HG03521 (cell line): ENCODE data around the gene ACOT12.
"Not testable (repeated sequence)": the region's sequence is repeated elsewhere in the genome, so short reads cannot be mapped to it uniquely, and the experiment has no call there.

Experiments used
- ATAC-seq: cut with Tn5 transposase; IDR thresholded peaks from one replicate; pipeline ENCODE4 v1.9.1; 2021; ENCODE audit warnings: mild to moderate bottlenecking, moderate library complexity; ENCODE audit not compliant: unreplicated experiment

The ACOT12 gene

GRCh38 chr5:81393783-81394718 is at the start of gene ACOT12:
ACOT12 (minus strand) TSS chr5:81394134; CDS start chr5:81394114, 20 bp downstream.
- ATAC-seq: no peak

- no peak for ATAC-seq
Measured at GRCh38 chr5:81435023-81435422, 41.1 kb upstream of the ACOT12 start.

- no peak for ATAC-seq
Measured at GRCh38 chr5:81429985-81430384, 36.1 kb upstream of the ACOT12 start.

- no peak for ATAC-seq
Measured at GRCh38 chr5:81429363-81429762, 35.4 kb upstream of the ACOT12 start.

GRCh38 chr5:81428861-81429260 is 34.9 kb upstream of the ACOT12 start:
- no peak for ATAC-seq

GRCh38 chr5:81428446-81428845 is 34.5 kb upstream of the ACOT12 start:
- no peak for ATAC-seq

GRCh38 chr5:81427566-81427965 is 33.6 kb upstream of the ACOT12 start:
- no peak for ATAC-seq

- no peak for ATAC-seq
Measured at GRCh38 chr5:81426359-81427030, 32.6 kb upstream of the ACOT12 start.

- ATAC-seq: no peak
Measured at GRCh38 chr5:81425569-81425968, 31.6 kb upstream of the ACOT12 start.

GRCh38 chr5:81424728-81425127 is 30.8 kb upstream of the ACOT12 start:
- no peak for ATAC-seq

GRCh38 chr5:81422671-81423070 is 28.7 kb upstream of the ACOT12 start:
- no peak for ATAC-seq

- ATAC-seq: no peak
Measured at GRCh38 chr5:81420039-81420667, 26.2 kb upstream of the ACOT12 start.

- ATAC-seq: no peak
Measured at GRCh38 chr5:81418606-81419005, 24.7 kb upstream of the ACOT12 start.

GRCh38 chr5:81417052-81417451 is 23.1 kb upstream of the ACOT12 start:
- ATAC-seq: no peak

- no peak for ATAC-seq
Measured at GRCh38 chr5:81409896-81410295, 16.0 kb upstream of the ACOT12 start.

- no peak for ATAC-seq
Measured at GRCh38 chr5:81409361-81409760, 15.4 kb upstream of the ACOT12 start.

- no peak for ATAC-seq
Measured at GRCh38 chr5:81408496-81408895, 14.6 kb upstream of the ACOT12 start.

- ATAC-seq: not testable (repeated sequence)
Measured at GRCh38 chr5:81407811-81408210, 13.9 kb upstream of the ACOT12 start.

GRCh38 chr5:81405126-81405891 is 11.4 kb upstream of the ACOT12 start:
- no peak for ATAC-seq

- ATAC-seq: no peak
Measured at GRCh38 chr5:81402192-81402930, 8.4 kb upstream of the ACOT12 start.
